Measurements from ENCODE around the gene STRN3. TPM values are rescaled to one million over a fixed set of nuclear protein-coding genes. Genes with fewer than 3 reads are reported as not detected.

STRN3 gene
- total and polyA plus RNA-seq, 2 donors (not counting 1 experiment from before 2014, with no cell fraction given) = 7.7 to 43.9 TPM

- intact Hi-C loops (cut with micrococcal nuclease) = no loop called here
- no peaks in the 10 kb centered on the region for H4K20me1 ChIP-seq (ENCODE audit: control insufficient read depth, insufficient read depth, low read length, poor library complexity, severe bottlenecking)
- Mint-ChIP-seq H3K4me1 (peaks cover 22% of the 10 kb centered on the region), H3K27me3 (peaks cover 7% of the 10 kb centered on the region), H3K9me3 (ENCODE audit: insufficient read depth) (peaks cover 2% of the 10 kb centered on the region), H3K4me3 (no peak overlapping the region), H3K27ac (no peak overlapping the region)
- H3K4me1 ChIP-seq (ENCODE audit: control insufficient read depth in 2 of 2, insufficient read depth in 2 of 2, low read length in 2 of 2) = peaks cover 3 to 17% of the 10 kb centered on the region in 2 donors
- H2AFZ ChIP-seq (ENCODE audit: insufficient read depth, low read depth, low read length, poor library complexity, severe bottlenecking) = no peak overlapping the region
- TF ChIP-seq EZH2 (IDR thresholded peaks at IDR 0.05; ENCODE audit: borderline replicate concordance, insufficient read depth, low read depth, low read length, poor library complexity, severe bottlenecking) = no peak
- no peak for TF ChIP-seq CTCF (IDR thresholded peaks at IDR 0.05)
- CTCF ChIA-PET = no interaction called here
- H3K79me2 ChIP-seq (ENCODE audit: control insufficient read depth, insufficient read depth, low read length) = no peaks in the 10 kb centered on the region
- no peak overlapping the region for H3K4me3 ChIP-seq (ENCODE audit: control extremely low read depth in 1 of 5, extremely low read depth in 1 of 5, insufficient read depth in 1 of 5, low read depth in 2 of 5, low read length in 4 of 5)
- POLR2A ChIA-PET = no interaction called here
- H3K27me3 ChIP-seq (replicated peaks in 1 of 4; ENCODE audit: control extremely low read depth in 1 of 4, control insufficient read depth in 3 of 4, insufficient read depth in 4 of 4, low read length in 3 of 4) = peaks cover 0 to 4% (median 0%) of the 10 kb centered on the region in 4 experiments
- H3K36me3 ChIP-seq (replicated peaks in 1 of 2; ENCODE audit: control extremely low read depth in 1 of 2, control insufficient read depth in 1 of 2, extremely low read depth in 1 of 2, insufficient read depth in 2 of 2, low read length in 1 of 2) = no peaks in the 10 kb centered on the region
- no peak overlapping the region for H3K9ac ChIP-seq (ENCODE audit: low read length)
- no peak overlapping the region for H3K4me2 ChIP-seq (replicated peaks; ENCODE audit: low read depth, low read length, poor library complexity, severe bottlenecking)
- DNase-seq (no peak), ATAC-seq (ENCODE audit: low read depth) (no peak)
- WGBS (ENCODE audit: insufficient coverage) = no CpG with 5 or more reads among the region's 1 CpG
- no peak overlapping the region for H3K27ac ChIP-seq (ENCODE audit: low read length in 2 of 2)
- H3K9me3 ChIP-seq (ENCODE audit: control extremely low read depth in 1 of 3, control insufficient read depth in 2 of 3, insufficient read depth in 1 of 3, low read length in 2 of 3) = peaks cover 0 to 1% (median 0%) of the 10 kb centered on the region in 3 donors
Observed at GRCh38 chr14:30849354-30849753, 176.8 kb downstream of the STRN3 start.

- ATAC-seq (ENCODE audit: low read depth) (no peak), DNase-seq (no peak)
- ChIA-PET POLR2A (interaction anchor here (0.7 kb wide), 1 partner anchor 638 kb away, joined by 3 read pairs; no protein-coding TSS in a partner anchor), CTCF (no interaction called here)
- Mint-ChIP-seq H3K9me3 (ENCODE audit: insufficient read depth) (peaks cover 5% of the 10 kb centered on the region), H3K4me1 (peaks cover 18% of the 10 kb centered on the region), H3K27me3 (peaks cover 10% of the 10 kb centered on the region), H3K27ac (no peak overlapping the region), H3K4me3 (no peak overlapping the region)
- WGBS (ENCODE audit: insufficient coverage) = 100% methylated on average over 1 of the region's 4 CpGs
- no peak overlapping the region for H2AFZ ChIP-seq (ENCODE audit: insufficient read depth, low read depth, low read length, poor library complexity, severe bottlenecking)
- no peak overlapping the region for H3K4me3 ChIP-seq (ENCODE audit: control extremely low read depth in 1 of 5, extremely low read depth in 1 of 5, insufficient read depth in 1 of 5, low read depth in 2 of 5, low read length in 4 of 5)
- intact Hi-C loops (cut with micrococcal nuclease) = no loop called here
- TF ChIP-seq CTCF (IDR thresholded peaks at IDR 0.05) (no peak), EZH2 (IDR thresholded peaks at IDR 0.05; ENCODE audit: borderline replicate concordance, insufficient read depth, low read depth, low read length, poor library complexity, severe bottlenecking) (no peak)
- H3K27me3 ChIP-seq (replicated peaks in 1 of 4; ENCODE audit: control extremely low read depth in 1 of 4, control insufficient read depth in 3 of 4, insufficient read depth in 4 of 4, low read length in 3 of 4) = peaks cover 0 to 4% (median 0%) of the 10 kb centered on the region in 4 experiments
- no peak overlapping the region for H3K9ac ChIP-seq (ENCODE audit: low read length)
- no peaks in the 10 kb centered on the region for H3K36me3 ChIP-seq (replicated peaks in 1 of 2; ENCODE audit: control extremely low read depth in 1 of 2, control insufficient read depth in 1 of 2, extremely low read depth in 1 of 2, insufficient read depth in 2 of 2, low read length in 1 of 2)
- H4K20me1 ChIP-seq (ENCODE audit: control insufficient read depth, insufficient read depth, low read length, poor library complexity, severe bottlenecking) = no peaks in the 10 kb centered on the region
- H3K9me3 ChIP-seq (ENCODE audit: control extremely low read depth in 1 of 3, control insufficient read depth in 2 of 3, insufficient read depth in 1 of 3, low read length in 2 of 3) = peaks cover 0 to 1% (median 0%) of the 10 kb centered on the region in 3 donors
- H3K79me2 ChIP-seq (ENCODE audit: control insufficient read depth, insufficient read depth, low read length) = no peaks in the 10 kb centered on the region
- H3K4me2 ChIP-seq (replicated peaks; ENCODE audit: low read depth, low read length, poor library complexity, severe bottlenecking) = no peak overlapping the region
- H3K27ac ChIP-seq (ENCODE audit: low read length in 2 of 2) = no peak overlapping the region
- peaks cover 3 to 12% of the 10 kb centered on the region in 2 donors for H3K4me1 ChIP-seq (ENCODE audit: control insufficient read depth in 2 of 2, insufficient read depth in 2 of 2, low read length in 2 of 2)
Observed at GRCh38 chr14:30848449-30849240, 177.5 kb downstream of the STRN3 start.

Data from B cell (primary cell).